ENCODE data around the gene RIMS1.

- TF ChIP-seq CTCF (IDR thresholded peaks at IDR 0.05; ENCODE audit: low read depth, low read length, missing input control): no peak
- TF ChIP-seq YY1 (IDR thresholded peaks at IDR 0.05): no peak
- no peak for TF ChIP-seq MAX (IDR thresholded peaks at IDR 0.05)
- TF ChIP-seq RAD21 (IDR thresholded peaks at IDR 0.05): no peak
- TF ChIP-seq TAF1 (conservative IDR thresholded peaks at IDR 0.05): no peak
- no peak for TF ChIP-seq ATF3 (IDR thresholded peaks at IDR 0.05)
- TF ChIP-seq FOXA1 (IDR thresholded peaks at IDR 0.05): no peak
- no peak for TF ChIP-seq JUND (IDR thresholded peaks at IDR 0.05)
These were observed 3.0 kb downstream of the RIMS1 start for GRCh38 chr6:71889366-71889765.

All from liver (tissue), 3 donors.